Measurements from ENCODE around the gene KIAA0753.

Gene KIAA0753

DNA sequence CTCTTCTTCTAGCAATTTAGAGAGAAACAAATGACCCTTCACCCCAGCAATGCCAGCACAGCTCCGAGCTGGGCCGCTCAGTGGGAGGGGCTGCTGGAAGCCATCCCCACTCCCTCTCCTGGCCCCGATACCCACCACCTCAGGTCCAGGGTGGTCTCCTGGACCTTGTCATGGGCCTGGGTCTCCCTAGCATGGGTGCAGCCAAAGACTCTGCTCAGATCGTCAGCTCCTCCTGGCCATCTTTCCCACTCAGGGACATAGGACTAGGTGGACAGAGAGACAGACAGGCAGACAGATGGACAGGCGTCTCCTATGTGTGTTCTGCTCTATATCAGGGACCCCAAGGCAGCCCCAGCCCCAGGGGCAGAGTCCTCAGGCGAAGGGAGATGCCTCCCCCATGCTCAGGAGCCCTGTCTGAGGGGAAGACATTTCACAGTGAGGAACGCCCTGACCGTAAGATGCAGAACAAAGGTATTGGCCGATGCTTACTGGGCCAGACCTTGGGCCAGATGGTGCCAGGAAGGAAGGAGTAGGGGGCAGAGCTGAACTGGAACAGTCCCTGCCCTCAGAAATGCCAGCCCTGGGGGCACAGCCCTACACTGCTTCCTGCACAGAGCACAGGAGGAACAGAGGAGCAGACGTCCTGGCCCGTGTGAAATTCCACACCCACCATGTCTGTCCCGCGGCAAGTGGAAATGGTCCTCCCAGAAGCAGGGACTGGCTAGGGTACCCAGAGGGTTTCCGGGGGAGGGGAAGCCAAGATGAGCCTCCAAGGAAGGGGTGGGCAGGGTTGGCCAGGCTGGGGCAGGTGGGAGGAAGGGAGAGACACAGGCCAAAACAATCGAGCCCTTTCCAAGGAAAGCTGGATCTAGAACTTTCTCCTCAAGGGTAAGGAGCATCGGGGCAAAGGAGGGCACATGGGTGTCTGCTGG is 97.2 kb downstream of the KIAA0753 start:
- no peak for DNase-seq (ENCODE audit: low read depth)
- no peak overlapping the region for H3K4me3 ChIP-seq (ENCODE audit: low read depth, low read length)
- in situ Hi-C loops (cut with HindIII; ENCODE audit: low sequenced_read_pairs) = no loop called here
- TF ChIP-seq, protein P1, sequence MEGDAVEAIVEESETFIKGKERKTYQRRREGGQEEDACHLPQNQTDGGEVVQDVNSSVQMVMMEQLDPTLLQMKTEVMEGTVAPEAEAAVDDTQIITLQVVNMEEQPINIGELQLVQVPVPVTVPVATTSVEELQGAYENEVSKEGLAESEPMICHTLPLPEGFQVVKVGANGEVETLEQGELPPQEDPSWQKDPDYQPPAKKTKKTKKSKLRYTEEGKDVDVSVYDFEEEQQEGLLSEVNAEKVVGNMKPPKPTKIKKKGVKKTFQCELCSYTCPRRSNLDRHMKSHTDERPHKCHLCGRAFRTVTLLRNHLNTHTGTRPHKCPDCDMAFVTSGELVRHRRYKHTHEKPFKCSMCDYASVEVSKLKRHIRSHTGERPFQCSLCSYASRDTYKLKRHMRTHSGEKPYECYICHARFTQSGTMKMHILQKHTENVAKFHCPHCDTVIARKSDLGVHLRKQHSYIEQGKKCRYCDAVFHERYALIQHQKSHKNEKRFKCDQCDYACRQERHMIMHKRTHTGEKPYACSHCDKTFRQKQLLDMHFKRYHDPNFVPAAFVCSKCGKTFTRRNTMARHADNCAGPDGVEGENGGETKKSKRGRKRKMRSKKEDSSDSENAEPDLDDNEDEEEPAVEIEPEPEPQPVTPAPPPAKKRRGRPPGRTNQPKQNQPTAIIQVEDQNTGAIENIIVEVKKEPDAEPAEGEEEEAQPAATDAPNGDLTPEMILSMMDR (IDR thresholded peaks at IDR 0.05; ENCODE audit: low read depth, low read length, missing control alignments) = no peak

DNA sequence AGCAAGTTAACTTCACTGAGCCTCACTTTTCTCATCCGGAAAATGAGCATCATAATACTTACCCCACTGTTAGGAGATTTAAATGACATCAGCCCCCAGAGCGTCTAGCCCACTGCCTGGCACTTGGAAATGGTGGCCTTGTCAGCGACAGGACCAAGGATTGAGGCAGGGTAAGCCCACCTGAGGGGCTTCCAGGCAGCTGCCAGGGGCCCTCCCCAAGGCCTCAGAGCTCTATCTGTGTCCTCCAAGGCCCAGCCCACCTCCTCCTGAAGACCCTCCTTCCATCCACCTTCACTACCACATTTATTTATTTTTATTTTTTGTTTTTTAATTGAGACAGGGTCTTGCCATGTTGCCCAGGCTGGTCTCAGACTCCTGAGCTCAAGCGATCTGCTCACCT is 97.9 kb downstream of the KIAA0753 start:
- in situ Hi-C loops (cut with HindIII; ENCODE audit: low sequenced_read_pairs) = no loop called here
- H3K4me3 ChIP-seq (ENCODE audit: low read depth, low read length) = no peak overlapping the region
- TF ChIP-seq, protein P1 (IDR thresholded peaks at IDR 0.05; ENCODE audit: low read depth, low read length, missing control alignments) = no peak
- no peak for DNase-seq (ENCODE audit: low read depth)

DNA sequence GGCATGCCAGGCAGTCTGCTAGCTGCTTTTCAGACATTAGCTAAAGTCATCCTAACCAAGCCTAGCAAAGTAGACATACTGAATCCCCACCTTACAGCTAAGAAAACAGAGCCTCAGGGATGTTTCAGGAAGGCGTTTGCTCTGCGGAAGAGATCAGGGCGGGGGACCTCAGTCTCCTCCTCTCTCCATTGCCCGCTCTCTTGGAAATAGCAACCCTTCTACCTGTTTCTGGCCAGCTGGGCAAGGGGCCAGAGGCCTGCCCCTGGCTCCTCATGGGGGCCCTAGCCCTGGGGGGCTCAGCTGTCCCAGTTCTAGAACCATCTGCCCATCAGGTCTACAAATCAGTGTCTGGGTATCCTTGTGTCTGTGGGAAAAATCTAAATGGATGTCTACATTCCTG is 98.6 kb downstream of the KIAA0753 start:
- TF ChIP-seq, protein P1 (IDR thresholded peaks at IDR 0.05; ENCODE audit: low read depth, low read length, missing control alignments) = no peak

DNA sequence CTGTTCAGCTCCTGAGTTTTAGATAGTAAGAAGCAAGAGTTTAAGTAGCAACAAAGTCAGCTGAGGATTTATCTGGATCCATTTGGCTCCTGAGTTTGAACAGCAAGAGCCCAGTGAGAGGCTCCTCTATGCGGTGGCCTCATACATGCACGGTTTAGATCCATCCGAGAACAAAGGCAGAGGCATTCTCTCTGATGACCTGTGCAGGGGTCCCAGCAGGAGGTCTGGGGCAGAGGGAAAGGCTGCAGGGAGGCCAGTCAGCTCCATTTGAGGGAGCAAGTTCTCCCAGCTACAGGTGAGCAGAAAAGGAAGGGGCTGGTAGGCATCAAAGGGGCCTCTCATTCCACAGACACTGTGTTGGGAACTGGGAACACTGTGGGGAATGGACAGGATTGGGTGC is 100.6 kb downstream of the KIAA0753 start:
- DNase-seq (ENCODE audit: low read depth) = no peak
- in situ Hi-C loops (cut with HindIII; ENCODE audit: low sequenced_read_pairs) = no loop called here

More for the DNA sequence above, 98.6 kb downstream of the KIAA0753 start:
- in situ Hi-C loops (cut with HindIII; ENCODE audit: low sequenced_read_pairs) = no loop called here
- H3K4me3 ChIP-seq (ENCODE audit: low read depth, low read length) = no peak overlapping the region
- no peak for DNase-seq (ENCODE audit: low read depth)

DNA sequence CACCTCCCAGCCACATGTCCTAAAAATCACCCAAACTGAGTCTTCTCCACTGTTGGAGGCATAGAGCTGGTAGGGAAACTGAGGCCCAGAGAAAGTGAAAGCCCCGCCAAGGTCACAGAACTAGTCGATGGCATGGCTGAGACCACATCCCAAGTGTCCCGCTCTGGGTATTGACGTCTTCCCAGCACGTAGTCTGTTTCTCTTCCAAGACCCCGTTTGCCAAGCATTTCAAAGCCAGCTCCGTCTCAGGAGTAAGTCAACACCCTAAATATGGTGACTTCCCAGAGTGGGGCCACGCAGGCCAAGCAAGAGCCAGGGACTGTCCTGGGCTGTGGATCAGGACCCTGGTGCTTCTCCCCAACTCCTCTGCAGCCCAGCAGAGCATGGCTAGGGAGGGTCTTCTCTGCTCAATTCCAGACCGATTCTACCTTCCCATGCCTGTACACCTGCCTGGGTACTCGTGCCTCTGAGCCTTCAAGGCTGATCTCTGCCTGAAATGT is 103.9 kb downstream of the KIAA0753 start:
- DNase-seq (ENCODE audit: low read depth) = no peak
- in situ Hi-C loops (cut with HindIII; ENCODE audit: low sequenced_read_pairs) = no loop called here
- no peak overlapping the region for H3K4me3 ChIP-seq (ENCODE audit: low read depth, low read length)
- TF ChIP-seq, protein P1 (IDR thresholded peaks at IDR 0.05; ENCODE audit: low read depth, low read length, missing control alignments) = no peak

More for the DNA sequence above, 100.6 kb downstream of the KIAA0753 start:
- H3K4me3 ChIP-seq (ENCODE audit: low read depth, low read length) = no peak overlapping the region
- TF ChIP-seq, protein P1 (IDR thresholded peaks at IDR 0.05; ENCODE audit: low read depth, low read length, missing control alignments) = no peak

DNA sequence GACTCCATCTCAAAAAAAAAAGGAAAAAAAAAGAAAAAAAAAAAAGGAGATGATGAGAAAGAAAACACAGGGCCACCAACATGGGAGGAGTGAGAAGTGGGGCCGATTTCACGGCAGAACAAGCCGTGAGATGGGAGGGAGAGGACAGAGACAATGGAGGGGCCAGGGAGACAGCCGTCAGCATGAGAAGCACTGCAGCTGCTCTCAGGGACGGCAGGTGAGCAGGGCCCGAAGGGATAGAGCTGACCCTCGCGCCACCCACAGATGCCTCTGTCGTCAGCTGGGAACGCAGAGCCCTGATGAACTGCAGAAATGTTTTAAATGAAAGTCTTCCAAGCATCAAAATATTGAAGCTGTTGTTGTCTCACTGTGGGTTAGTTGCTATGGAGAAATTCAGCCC is 104.5 kb downstream of the KIAA0753 start:
- TF ChIP-seq, protein P1 (IDR thresholded peaks at IDR 0.05; ENCODE audit: low read depth, low read length, missing control alignments) = no peak
- H3K4me3 ChIP-seq (ENCODE audit: low read depth, low read length) = no peak overlapping the region
- no peak for DNase-seq (ENCODE audit: low read depth)
- in situ Hi-C loops (cut with HindIII; ENCODE audit: low sequenced_read_pairs) = no loop called here
